ENCODE results near the gene EEPD1.

DNA sequence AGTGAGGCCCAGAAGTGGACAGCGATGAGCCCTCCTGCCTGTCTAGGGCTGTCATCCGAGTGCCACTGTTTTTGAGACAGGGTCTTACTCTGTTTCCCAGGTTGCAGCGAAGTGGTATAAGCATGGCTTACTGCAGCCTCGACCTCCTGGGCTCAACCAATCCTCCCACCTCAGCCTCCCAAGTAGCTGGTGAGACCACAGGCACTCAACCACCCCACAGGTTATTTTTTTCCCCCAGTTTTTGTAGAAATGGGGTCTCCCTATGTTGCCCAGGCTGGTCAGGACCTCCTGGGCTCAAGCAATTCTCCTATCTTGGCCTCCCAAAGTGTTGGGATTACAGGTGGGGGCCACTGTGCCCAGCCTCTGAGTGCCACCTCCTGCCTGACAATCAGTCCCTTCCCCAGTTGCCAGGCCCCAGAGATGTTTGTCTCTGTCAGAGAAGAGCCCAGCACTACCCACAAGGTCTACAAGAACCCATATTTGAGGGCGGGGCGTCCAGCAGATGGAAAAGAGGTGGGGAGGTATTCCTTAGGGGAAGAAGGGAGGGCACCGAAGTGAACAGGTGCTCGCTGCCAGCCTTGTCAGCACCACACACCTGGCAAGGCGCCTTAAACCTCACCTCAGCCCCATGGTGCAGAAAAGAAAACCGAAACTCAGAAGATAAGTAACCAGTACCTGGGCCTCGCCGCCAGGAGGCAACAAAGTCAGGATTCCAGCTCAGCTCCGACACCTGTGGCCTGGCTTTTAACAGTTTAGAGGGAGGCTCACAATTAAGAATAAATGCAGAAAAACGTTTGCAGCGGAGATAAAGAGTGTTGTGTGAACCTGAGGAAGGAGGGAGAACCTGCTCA is 159.2 kb downstream of the EEPD1 start:
- TF ChIP-seq, protein P1, sequence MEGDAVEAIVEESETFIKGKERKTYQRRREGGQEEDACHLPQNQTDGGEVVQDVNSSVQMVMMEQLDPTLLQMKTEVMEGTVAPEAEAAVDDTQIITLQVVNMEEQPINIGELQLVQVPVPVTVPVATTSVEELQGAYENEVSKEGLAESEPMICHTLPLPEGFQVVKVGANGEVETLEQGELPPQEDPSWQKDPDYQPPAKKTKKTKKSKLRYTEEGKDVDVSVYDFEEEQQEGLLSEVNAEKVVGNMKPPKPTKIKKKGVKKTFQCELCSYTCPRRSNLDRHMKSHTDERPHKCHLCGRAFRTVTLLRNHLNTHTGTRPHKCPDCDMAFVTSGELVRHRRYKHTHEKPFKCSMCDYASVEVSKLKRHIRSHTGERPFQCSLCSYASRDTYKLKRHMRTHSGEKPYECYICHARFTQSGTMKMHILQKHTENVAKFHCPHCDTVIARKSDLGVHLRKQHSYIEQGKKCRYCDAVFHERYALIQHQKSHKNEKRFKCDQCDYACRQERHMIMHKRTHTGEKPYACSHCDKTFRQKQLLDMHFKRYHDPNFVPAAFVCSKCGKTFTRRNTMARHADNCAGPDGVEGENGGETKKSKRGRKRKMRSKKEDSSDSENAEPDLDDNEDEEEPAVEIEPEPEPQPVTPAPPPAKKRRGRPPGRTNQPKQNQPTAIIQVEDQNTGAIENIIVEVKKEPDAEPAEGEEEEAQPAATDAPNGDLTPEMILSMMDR (IDR thresholded peaks at IDR 0.05) = peak; percentile 60
- TF ChIP-seq EZH2phosphoT487 (IDR thresholded peaks at IDR 0.05) (no peak), EZH2 (IDR thresholded peaks at IDR 0.05) (no peak)

Data from neural progenitor cell (in vitro differentiated cells).